8988T (cell line): ENCODE results near the gene TSN.
A peak's percentile ranks its signal among the peaks of the same experiment; 100 is the strongest.
"Not testable (repeated sequence)": the region's sequence is repeated elsewhere in the genome, so short reads cannot be mapped to it uniquely, and the experiment has no call there.

Experiments
- DNase-seq: peaks from one replicate; pipeline ENCODE4 v3.0.0; 2011

Gene TSN

GRCh38 chr2:121804340-121804739 lies 48.9 kb downstream of the TSN start:
- no peak for DNase-seq

- DNase-seq, result no peak
These were observed 49.7 kb downstream of the TSN start for GRCh38 chr2:121804997-121805765.

GRCh38 chr2:121805766-121806143 lies 50.3 kb downstream of the TSN start:
- no peak for DNase-seq

- DNase-seq, result not testable (repeated sequence)
These were observed 52.3 kb downstream of the TSN start for GRCh38 chr2:121807771-121808170.

- DNase-seq, result no peak
These were observed 54.2 kb downstream of the TSN start for GRCh38 chr2:121809607-121810006.

- DNase-seq, result peak; percentile 32
These were observed 55.8 kb downstream of the TSN start for GRCh38 chr2:121810959-121811853.

- not testable (repeated sequence) for DNase-seq
These were observed 57.6 kb downstream of the TSN start for GRCh38 chr2:121813083-121813482.

GRCh38 chr2:121815216-121815615 lies 59.8 kb downstream of the TSN start:
- DNase-seq, result no peak

GRCh38 chr2:121816797-121817196 lies 61.3 kb downstream of the TSN start:
- no peak for DNase-seq

- DNase-seq, result not testable (repeated sequence)
These were observed 61.9 kb downstream of the TSN start for GRCh38 chr2:121817304-121817703.
